Measurements from ENCODE around the gene SAXO2.
"Not testable (repeated sequence)": the region's sequence is repeated elsewhere in the genome, so short reads cannot be mapped to it uniquely, and the experiment has no call there.

SAXO2 gene

DNA sequence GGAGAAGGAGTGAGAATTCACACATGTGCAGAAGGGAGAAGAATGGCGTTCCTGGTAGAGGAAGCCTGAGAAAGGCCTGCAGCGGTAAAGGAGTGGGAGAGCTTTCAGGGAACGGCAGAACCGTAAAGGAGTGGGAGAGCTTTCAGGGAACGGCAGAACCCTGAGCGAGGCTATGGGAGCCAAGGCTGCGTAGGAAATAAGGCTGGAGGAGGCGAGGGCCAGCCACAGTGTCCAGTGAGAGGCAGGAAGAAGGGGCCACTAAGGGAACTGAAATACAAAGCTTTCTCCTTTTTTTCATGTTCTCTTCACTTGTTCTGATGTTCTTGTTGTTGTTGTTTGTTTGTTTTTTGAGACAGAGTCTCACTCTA is 45.1 kb downstream of the SAXO2 start:
- Histone ChIP-seq H4K20me1 (ENCODE audit: insufficient read depth, low read length) (no peaks in the 10 kb centered on the region), H3K27ac (ENCODE audit: low read length) (no peak overlapping the region), H3K4me2 (ENCODE audit: low read length) (no peak overlapping the region), H3K9me3 (ENCODE audit: insufficient read depth, low read length) (no peaks in the 10 kb centered on the region), H3K36me3 (replicated peaks; ENCODE audit: low read depth, low read length) (no peaks in the 10 kb centered on the region), H3K27me3 (ENCODE audit: low read depth, low read length) (peaks cover 7% of the 10 kb centered on the region; the same call in 1 of the 2 replicates), H3K79me2 (ENCODE audit: low read length) (no peaks in the 10 kb centered on the region), H3K4me3 (ENCODE audit: low read length) (no peak overlapping the region), H3K4me1 (ENCODE audit: low read length) (no peaks in the 10 kb centered on the region), H2AFZ (ENCODE audit: low read depth, low read length) (no peak overlapping the region), H3K9ac (ENCODE audit: low read length) (no peak overlapping the region)
- TF ChIP-seq EZH2phosphoT487 (IDR thresholded peaks at IDR 0.05; ENCODE audit: low read depth) (no peak), CTCF (IDR thresholded peaks at IDR 0.05; ENCODE audit: low read depth, low read length) (no peak)

GRCh38 chr15:82309802-82310201 is 47.2 kb downstream of the SAXO2 start:
- peaks cover 7% of the 10 kb centered on the region; the same call in 1 of the 2 replicates for H3K27me3 ChIP-seq (ENCODE audit: low read depth, low read length)
- H3K27ac ChIP-seq (ENCODE audit: low read length), result no peak overlapping the region

GRCh38 chr15:82311321-82311720 is 48.7 kb downstream of the SAXO2 start:
- H4K20me1 ChIP-seq (ENCODE audit: insufficient read depth, low read length); H2AFZ ChIP-seq (ENCODE audit: low read depth, low read length); H3K9ac ChIP-seq (ENCODE audit: low read length); H3K79me2 ChIP-seq (ENCODE audit: low read length); H3K27ac ChIP-seq (ENCODE audit: low read length); H3K36me3 ChIP-seq (replicated peaks; ENCODE audit: low read depth, low read length); H3K9me3 ChIP-seq (ENCODE audit: insufficient read depth, low read length); H3K4me3 ChIP-seq (ENCODE audit: low read length); H3K4me2 ChIP-seq (ENCODE audit: low read length); H3K27me3 ChIP-seq (ENCODE audit: low read depth, low read length); H3K4me1 ChIP-seq (ENCODE audit: low read length): not testable (repeated sequence)

More at GRCh38 chr15:82309802-82310201, 47.2 kb downstream of the SAXO2 start:
- Histone ChIP-seq H3K4me3 (ENCODE audit: low read length) (no peak overlapping the region), H3K79me2 (ENCODE audit: low read length) (no peaks in the 10 kb centered on the region), H3K4me2 (ENCODE audit: low read length) (no peak overlapping the region), H2AFZ (ENCODE audit: low read depth, low read length) (no peak overlapping the region), H3K9me3 (ENCODE audit: insufficient read depth, low read length) (no peaks in the 10 kb centered on the region), H3K4me1 (ENCODE audit: low read length) (no peaks in the 10 kb centered on the region), H3K9ac (ENCODE audit: low read length) (no peak overlapping the region), H3K36me3 (replicated peaks; ENCODE audit: low read depth, low read length) (no peaks in the 10 kb centered on the region), H4K20me1 (ENCODE audit: insufficient read depth, low read length) (no peaks in the 10 kb centered on the region)
- TF ChIP-seq CTCF (IDR thresholded peaks at IDR 0.05; ENCODE audit: low read depth, low read length) (no peak), EZH2phosphoT487 (IDR thresholded peaks at IDR 0.05; ENCODE audit: low read depth) (no peak)

DNA sequence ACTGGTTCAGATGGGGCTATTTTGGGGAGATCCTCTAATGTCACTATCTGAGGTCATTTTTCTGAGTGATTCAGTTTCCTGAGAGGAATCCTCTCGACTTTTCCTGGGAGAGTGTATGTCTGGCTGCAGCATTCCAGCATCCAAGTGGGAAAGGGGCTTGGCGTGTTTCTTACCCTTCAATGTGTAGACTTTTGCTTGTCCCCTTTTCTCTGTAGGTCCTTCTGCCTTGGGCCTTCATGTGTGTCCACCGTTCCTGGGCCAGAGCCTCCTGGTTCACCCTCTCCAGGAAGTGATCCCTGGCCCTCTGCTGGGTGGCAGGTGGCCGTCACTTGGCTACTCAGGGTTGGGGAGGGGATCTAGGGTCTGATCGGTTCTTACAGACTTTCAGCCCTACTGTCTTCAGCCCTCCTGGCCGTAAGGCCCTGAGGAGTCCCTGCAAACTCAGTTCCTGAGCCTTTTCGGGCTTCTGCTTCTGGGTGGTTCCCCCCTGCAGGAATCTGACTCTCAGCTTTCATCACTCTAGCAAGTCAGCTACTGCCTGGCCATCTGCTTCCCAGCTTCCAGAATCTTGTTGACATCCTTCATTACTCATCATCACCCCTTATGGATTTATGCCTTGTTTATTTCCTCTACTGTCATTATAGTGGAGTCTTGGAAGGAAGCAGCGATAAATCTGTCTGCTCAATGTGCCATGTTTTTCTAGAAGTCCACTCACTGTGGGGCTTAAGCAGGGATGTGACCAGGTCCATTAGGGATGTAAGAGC is 50.1 kb downstream of the SAXO2 start:
- no peak overlapping the region for H2AFZ ChIP-seq (ENCODE audit: low read depth, low read length)
- H3K36me3 ChIP-seq (replicated peaks; ENCODE audit: low read depth, low read length), result no peaks in the 10 kb centered on the region
- H3K27me3 ChIP-seq (ENCODE audit: low read depth, low read length), result peaks cover 7% of the 10 kb centered on the region; the same call in 1 of the 2 replicates
- TF ChIP-seq EZH2phosphoT487 (IDR thresholded peaks at IDR 0.05; ENCODE audit: low read depth) (no peak), CTCF (IDR thresholded peaks at IDR 0.05; ENCODE audit: low read depth, low read length) (no peak)
- no peak overlapping the region for H3K27ac ChIP-seq (ENCODE audit: low read length)
- H3K9ac ChIP-seq (ENCODE audit: low read length), result no peak overlapping the region
- no peaks in the 10 kb centered on the region for H3K79me2 ChIP-seq (ENCODE audit: low read length)
- no peaks in the 10 kb centered on the region for H4K20me1 ChIP-seq (ENCODE audit: insufficient read depth, low read length)
- no peaks in the 10 kb centered on the region for H3K4me1 ChIP-seq (ENCODE audit: low read length)
- no peak overlapping the region for H3K4me2 ChIP-seq (ENCODE audit: low read length)
- no peaks in the 10 kb centered on the region for H3K9me3 ChIP-seq (ENCODE audit: insufficient read depth, low read length)
- H3K4me3 ChIP-seq (ENCODE audit: low read length), result no peak overlapping the region

Data from OCI-LY3 (cell line).